ENCODE results near the gene EVX2.

EVX2 gene

DNA sequence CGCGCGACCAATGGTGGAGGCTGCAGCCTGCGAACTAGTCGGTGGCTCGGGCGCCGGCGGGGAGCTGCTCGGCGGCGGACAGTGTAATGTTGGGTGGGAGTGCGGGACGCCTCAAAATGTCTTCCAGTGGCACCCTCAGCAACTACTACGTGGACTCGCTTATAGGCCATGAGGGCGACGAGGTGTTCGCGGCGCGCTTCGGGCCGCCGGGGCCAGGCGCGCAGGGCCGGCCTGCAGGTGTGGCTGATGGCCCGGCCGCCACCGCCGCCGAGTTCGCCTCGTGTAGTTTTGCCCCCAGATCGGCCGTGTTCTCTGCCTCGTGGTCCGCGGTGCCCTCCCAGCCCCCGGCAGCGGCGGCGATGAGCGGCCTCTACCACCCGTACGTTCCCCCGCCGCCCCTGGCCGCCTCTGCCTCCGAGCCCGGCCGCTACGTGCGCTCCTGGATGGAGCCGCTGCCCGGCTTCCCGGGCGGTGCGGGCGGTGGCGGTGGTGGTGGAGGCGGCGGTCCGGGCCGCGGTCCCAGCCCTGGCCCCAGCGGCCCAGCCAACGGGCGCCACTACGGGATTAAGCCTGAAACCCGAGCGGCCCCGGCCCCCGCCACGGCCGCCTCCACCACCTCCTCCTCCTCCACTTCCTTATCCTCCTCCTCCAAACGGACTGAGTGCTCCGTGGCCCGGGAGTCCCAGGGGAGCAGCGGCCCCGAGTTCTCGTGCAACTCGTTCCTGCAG lies 39.1 kb upstream of the EVX2 start, which contains the start of gene HOXD9:
Gene HOXD9, plus strand, starts transcription at position 37 of the 728 bp plus-strand sequence. Its CDS starts 50 bp downstream, at position 87.
- H3K27me3 ChIP-seq (replicated peaks; ENCODE audit: control insufficient read depth, insufficient read depth, low read length), result peaks cover 3% of the 10 kb centered on the region
- TF ChIP-seq, protein P1, sequence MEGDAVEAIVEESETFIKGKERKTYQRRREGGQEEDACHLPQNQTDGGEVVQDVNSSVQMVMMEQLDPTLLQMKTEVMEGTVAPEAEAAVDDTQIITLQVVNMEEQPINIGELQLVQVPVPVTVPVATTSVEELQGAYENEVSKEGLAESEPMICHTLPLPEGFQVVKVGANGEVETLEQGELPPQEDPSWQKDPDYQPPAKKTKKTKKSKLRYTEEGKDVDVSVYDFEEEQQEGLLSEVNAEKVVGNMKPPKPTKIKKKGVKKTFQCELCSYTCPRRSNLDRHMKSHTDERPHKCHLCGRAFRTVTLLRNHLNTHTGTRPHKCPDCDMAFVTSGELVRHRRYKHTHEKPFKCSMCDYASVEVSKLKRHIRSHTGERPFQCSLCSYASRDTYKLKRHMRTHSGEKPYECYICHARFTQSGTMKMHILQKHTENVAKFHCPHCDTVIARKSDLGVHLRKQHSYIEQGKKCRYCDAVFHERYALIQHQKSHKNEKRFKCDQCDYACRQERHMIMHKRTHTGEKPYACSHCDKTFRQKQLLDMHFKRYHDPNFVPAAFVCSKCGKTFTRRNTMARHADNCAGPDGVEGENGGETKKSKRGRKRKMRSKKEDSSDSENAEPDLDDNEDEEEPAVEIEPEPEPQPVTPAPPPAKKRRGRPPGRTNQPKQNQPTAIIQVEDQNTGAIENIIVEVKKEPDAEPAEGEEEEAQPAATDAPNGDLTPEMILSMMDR (IDR thresholded peaks at IDR 0.05; ENCODE audit: insufficient read depth, low read length, poor library complexity, severe bottlenecking), result no peak
- H3K4me3 ChIP-seq (replicated peaks; ENCODE audit: low read depth, low read length), result no peak within 1 kb of the TSS
- DNase-seq (ENCODE audit: extremely low read depth, insufficient read length), result no peak
- no peaks in the 10 kb centered on the region for H3K36me3 ChIP-seq (ENCODE audit: control insufficient read depth, insufficient read depth, low read length)

DNA sequence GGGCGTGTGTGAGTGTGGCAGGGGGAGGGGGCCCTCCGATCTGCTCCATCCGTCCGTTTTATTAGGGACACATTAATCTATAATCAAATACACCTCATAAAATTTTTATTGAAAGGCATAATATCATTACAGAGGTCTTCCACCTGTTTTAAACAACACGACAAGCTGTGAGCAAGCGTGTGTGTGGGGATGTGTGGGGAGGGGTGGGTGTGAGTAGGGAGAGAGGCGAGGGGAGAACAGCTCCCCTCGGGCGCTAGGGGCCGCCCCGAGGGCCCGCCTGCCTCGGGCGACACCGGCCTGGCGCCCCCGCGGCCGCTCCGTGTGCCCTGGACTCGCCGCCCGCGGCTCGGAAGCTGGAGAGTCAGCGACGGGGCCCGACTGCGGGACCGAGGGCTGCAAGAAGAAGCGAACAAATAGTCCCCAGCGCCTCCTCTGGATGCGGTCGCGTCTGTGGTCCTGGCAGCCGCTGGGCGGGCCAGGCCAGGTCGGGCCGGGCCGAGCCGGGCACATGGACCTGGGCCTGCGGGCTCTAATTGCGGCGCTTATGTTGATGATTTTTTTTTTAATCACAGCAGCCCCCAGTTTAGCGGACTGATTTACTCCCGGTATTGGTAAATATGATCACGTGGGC lies 38.4 kb upstream of the EVX2 start:
- H3K27me3 ChIP-seq (replicated peaks; ENCODE audit: control insufficient read depth, insufficient read depth, low read length), result peaks cover 4% of the 10 kb centered on the region

DNA sequence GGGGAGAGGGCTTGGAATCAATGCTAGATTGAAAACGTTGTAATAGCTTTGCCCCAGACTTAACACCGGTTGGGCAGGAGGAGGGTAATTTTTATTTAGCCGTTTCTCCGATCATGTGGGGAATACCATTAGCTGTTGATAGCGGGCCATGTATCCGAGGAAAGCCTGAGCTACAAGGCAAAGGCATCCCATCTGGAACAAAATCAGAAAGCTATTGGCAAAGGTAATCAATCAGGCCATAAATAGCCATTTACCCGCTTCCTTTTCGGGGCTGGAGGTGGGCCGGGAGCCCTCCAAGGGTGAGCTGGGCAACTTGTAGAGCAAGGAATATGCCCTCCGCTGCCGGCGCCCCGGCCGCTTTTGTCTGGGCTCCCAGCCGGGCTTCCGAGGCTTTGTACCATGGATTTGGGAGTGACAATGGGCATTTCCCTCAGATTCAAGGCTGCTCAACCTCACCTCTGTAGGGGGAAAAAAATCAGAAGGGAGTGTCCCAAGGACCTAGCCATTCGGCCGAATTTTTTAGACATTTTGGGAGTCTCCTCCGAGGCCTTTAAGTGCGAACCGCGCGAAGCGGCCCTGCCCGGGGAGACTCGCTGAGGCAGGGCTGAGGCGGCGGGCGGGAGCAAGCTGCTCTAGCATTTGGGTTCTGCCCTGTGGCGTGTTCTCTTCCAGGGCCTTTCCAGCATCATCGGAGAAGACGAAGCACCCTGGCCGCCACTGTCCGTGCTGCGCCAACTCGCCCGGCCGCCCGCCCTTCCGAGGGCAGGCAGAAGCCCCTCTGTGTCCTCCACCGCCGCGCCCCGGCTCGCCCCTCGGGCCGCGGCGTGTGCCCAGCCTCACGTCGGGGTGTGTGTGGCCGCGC lies 37.7 kb upstream of the EVX2 start:
- DNase-seq (ENCODE audit: extremely low read depth, insufficient read length), result no peak
- Histone ChIP-seq H3K27me3 (replicated peaks; ENCODE audit: control insufficient read depth, insufficient read depth, low read length) (peaks cover 6% of the 10 kb centered on the region), H3K36me3 (ENCODE audit: control insufficient read depth, insufficient read depth, low read length) (no peaks in the 10 kb centered on the region), H3K4me3 (replicated peaks; ENCODE audit: low read depth, low read length) (no peak overlapping the region)
- TF ChIP-seq, protein P1 (IDR thresholded peaks at IDR 0.05; ENCODE audit: insufficient read depth, low read length, poor library complexity, severe bottlenecking), result no peak

More for the DNA sequence above, 38.4 kb upstream of the EVX2 start:
- no peaks in the 10 kb centered on the region for H3K36me3 ChIP-seq (ENCODE audit: control insufficient read depth, insufficient read depth, low read length)
- no peak for DNase-seq (ENCODE audit: extremely low read depth, insufficient read length)
- TF ChIP-seq, protein P1 (IDR thresholded peaks at IDR 0.05; ENCODE audit: insufficient read depth, low read length, poor library complexity, severe bottlenecking), result no peak
- H3K4me3 ChIP-seq (replicated peaks; ENCODE audit: low read depth, low read length), result no peak overlapping the region

DNA sequence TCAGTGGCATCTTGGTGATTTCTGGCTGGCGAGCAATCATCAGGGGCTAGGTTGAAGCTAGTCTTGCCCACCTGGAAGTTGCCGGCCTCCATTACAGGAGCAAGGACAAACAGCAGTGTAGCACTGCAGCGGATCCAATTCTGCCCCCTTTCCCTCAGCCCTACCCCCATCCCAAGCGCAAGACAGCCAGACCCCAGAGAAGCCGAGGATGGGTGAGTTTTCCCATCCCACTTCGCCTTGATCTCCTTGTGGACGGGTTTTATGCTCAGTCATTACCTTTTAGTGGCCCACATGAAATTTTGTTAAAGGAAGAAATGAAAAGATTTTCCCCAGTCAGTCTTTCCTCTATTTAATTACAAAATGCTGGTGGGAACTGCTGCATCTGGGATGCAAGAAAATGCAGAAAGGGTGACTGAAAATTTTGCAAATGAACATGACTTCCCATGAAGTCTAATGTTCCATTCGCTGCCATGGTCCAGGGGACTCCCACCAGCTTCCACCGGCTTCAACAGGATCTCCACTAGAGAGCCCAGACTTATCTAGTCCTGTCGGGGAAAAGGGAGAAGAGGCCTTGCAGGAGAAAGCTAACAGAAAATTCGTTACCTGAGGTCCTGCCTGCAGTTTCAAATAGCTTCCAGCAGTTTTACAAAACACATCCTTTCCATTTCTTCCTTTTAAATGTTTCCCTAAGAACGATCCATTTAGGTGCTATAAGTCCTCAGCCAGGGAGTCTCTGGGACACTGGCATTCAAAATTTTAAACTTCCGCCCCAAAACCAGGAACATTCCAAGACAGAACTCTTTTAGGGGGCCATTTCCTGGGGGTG lies 36.8 kb upstream of the EVX2 start:
- no peak for DNase-seq (ENCODE audit: extremely low read depth, insufficient read length)
- H3K27me3 ChIP-seq (replicated peaks; ENCODE audit: control insufficient read depth, insufficient read depth, low read length), result peaks cover 6% of the 10 kb centered on the region
- TF ChIP-seq, protein P1 (IDR thresholded peaks at IDR 0.05; ENCODE audit: insufficient read depth, low read length, poor library complexity, severe bottlenecking), result no peak
- H3K36me3 ChIP-seq (ENCODE audit: control insufficient read depth, insufficient read depth, low read length), result no peaks in the 10 kb centered on the region
- no peak overlapping the region for H3K4me3 ChIP-seq (replicated peaks; ENCODE audit: low read depth, low read length)
